HCT116 (cell line): ENCODE results near the gene PPIH. TPM values are rescaled to one million over a fixed set of nuclear protein-coding genes. Genes with fewer than 3 reads are reported as not detected.

ENCODE experiments used
- ATAC-seq: fragments of 200-7000 bp; cut with Tn5 transposase; 2 replicates; pipeline ENCODE4 v1.9.1; 2020; ENCODE audit warnings: mild to moderate bottlenecking, moderate library complexity
- BruUV-seq: library from RNA; stranded (reverse); fragments of 400-500 nt; replicated peaks from 2 replicates; lab custom pipeline; 2021; lab: Mats Ljungman, UMichigan
- CTCF ChIA-PET: fragments of 300-600 bp; sonication (Branson Sonifier 250); formaldehyde crosslinking; loops from one replicate; lab custom pipeline; 2021; ENCODE audit warnings: antibody characterized with exemption; lab: Charles Lee
- POLR2A ChIA-PET: fragments of 300-600, 350-600 bp; sonication (Branson Sonifier 250); formaldehyde crosslinking; loops from one replicate; lab custom pipeline; 2021; ENCODE audit warnings: antibody characterized with exemption; lab: Charles Lee
- RAD21 ChIA-PET, 2 experiments: fragments of 300-600 bp; sonication (Branson Sonifier 250); formaldehyde crosslinking; loops; one replicate each; lab custom pipeline; 2023; ENCODE audit warnings: low total read pairs in 2 of 2; ENCODE audit not compliant: uncharacterized antibody in 2 of 2, unreplicated experiment in 2 of 2, low non-redundant PET in 1 of 2; lab: Charles Lee
- DNase-seq: peaks from one replicate; pipeline ENCODE4 v3.0.0-alpha.2; 2010; ENCODE audit warnings: low read depth, low spot score
- H2AFZ ChIP-seq: fragments of 200-600 bp; shearing (Covaris generic), sonication (generic); 2 replicates; pipeline ENCODE4 v1.6.1; 2017; ENCODE audit warnings: low read depth, mixed run types, mixed read lengths, antibody characterized with exemption, low read length; ENCODE audit not compliant: poor library complexity, severe bottlenecking
- H3K27ac ChIP-seq: 2 replicates; pipeline ENCODE4 v1.5.1; 2012; ENCODE audit warnings: low read depth, low read length
- H3K27me3 ChIP-seq: fragments of 200-600 bp; sonication (generic); 2 replicates; pipeline ENCODE4 v1.6.1; 2016; ENCODE audit warnings: mixed run types, low read length, mixed read lengths; ENCODE audit not compliant: insufficient read depth
- H3K36me3 ChIP-seq, 2 experiments: fragments of 200-500 bp in 1 of 2; fragments of 200-600 bp in 1 of 2; sonication (Bioruptor generic) in 1 of 2; sonication (generic) in 1 of 2; 2 replicates each; pipeline versions ENCODE4 v1.5.1 to v1.6.1; 2014 to 2016; ENCODE audit warnings: low read length in 2 of 2, inconsistent platforms in 1 of 2, mixed read lengths in 1 of 2, mixed run types in 1 of 2; ENCODE audit not compliant: insufficient read depth in 2 of 2, control insufficient read depth in 1 of 2
- H3K4me1 ChIP-seq, 2 experiments: fragments of 200-600 bp in 1 of 2; sonication (generic) in 1 of 2; 2 replicates each; pipeline versions ENCODE4 v1.5.1 to v1.6.1; 2012 to 2017; ENCODE audit warnings: low read length in 2 of 2, inconsistent platforms in 1 of 2, mild to moderate bottlenecking in 1 of 2, mixed read lengths in 1 of 2, mixed run types in 1 of 2, moderate library complexity in 1 of 2; ENCODE audit not compliant: insufficient read depth in 2 of 2, control insufficient read depth in 1 of 2
- H3K4me2 ChIP-seq: fragments of 200-600 bp; sonication (generic); 2 replicates; pipeline ENCODE4 v1.6.1; 2017; ENCODE audit warnings: mixed run types, low read length, mixed read lengths
- H3K4me3 ChIP-seq, 2 experiments: fragments of 200-600 bp in 1 of 2; sonication (generic) in 1 of 2; replicated peaks in 1 of 2; 2 replicates each; pipeline ENCODE4 v1.5.1; 2011 to 2016; ENCODE audit warnings: low read length in 2 of 2, control low read depth in 1 of 2, low read depth in 1 of 2, mild to moderate bottlenecking in 1 of 2, mixed read lengths in 1 of 2, mixed run types in 1 of 2
- H3K79me2 ChIP-seq: fragments of 200-600 bp; sonication (generic); 2 replicates; pipeline ENCODE4 v1.6.1; 2017; ENCODE audit warnings: mild to moderate bottlenecking, mixed run types, low read length, moderate library complexity, mixed read lengths; ENCODE audit not compliant: insufficient read depth
- H3K9ac ChIP-seq: fragments of 200-600 bp; sonication (generic); 2 replicates; pipeline ENCODE4 v1.6.1; 2016; ENCODE audit warnings: low read length, mixed read lengths
- H3K9me2 ChIP-seq: fragments of 200-600 bp; sonication (generic), shearing (Covaris generic); 2 replicates; pipeline ENCODE4 v1.6.1; 2017; ENCODE audit warnings: mixed run types, mild to moderate bottlenecking, moderate library complexity; ENCODE audit not compliant: insufficient read depth
- H3K9me3 ChIP-seq, 2 experiments: fragments of 200-500 bp in 1 of 2; fragments of 200-600 bp in 1 of 2; sonication (Bioruptor generic) in 1 of 2; sonication (generic) in 1 of 2; 2 replicates each; pipeline ENCODE4 v1.6.1; 2014 to 2017; ENCODE audit warnings: low read length in 2 of 2, mixed read lengths in 2 of 2, inconsistent platforms in 1 of 2, low read depth in 1 of 2, mild to moderate bottlenecking in 1 of 2, mixed run types in 1 of 2, moderate library complexity in 1 of 2; ENCODE audit not compliant: control insufficient read depth in 1 of 2, insufficient read depth in 1 of 2
- H4K20me1 ChIP-seq: fragments of 200-600 bp; sonication (generic), shearing (Covaris generic); 2 replicates; pipeline ENCODE4 v1.6.1; 2017; ENCODE audit warnings: mixed run types, mild to moderate bottlenecking, moderate library complexity; ENCODE audit not compliant: insufficient read depth
- ELF1 ChIP-seq: IDR thresholded peaks from 2 replicates; pipeline ENCODE4 v1.6.1; 2012; ENCODE audit warnings: low read depth, borderline replicate concordance
- POLR2A ChIP-seq: IDR thresholded peaks from 2 replicates; pipeline ENCODE4 v1.7.0; 2011; ENCODE audit warnings: borderline replicate concordance; ENCODE audit not compliant: insufficient read depth, insufficient read length; ENCODE audit errors: extremely low read depth
- RAD21 ChIP-seq: IDR thresholded peaks from 2 replicates; pipeline ENCODE4 v1.6.1; 2012; ENCODE audit warnings: low read depth, mild to moderate bottlenecking
- TCF7L2 ChIP-seq: IDR thresholded peaks from 2 replicates; pipeline ENCODE4 v1.7.0; 2011; ENCODE audit warnings: borderline replicate concordance, inconsistent platforms; ENCODE audit not compliant: insufficient read depth, insufficient read length; ENCODE audit errors: extremely low read depth
- YY1 ChIP-seq: IDR thresholded peaks from 2 replicates; pipeline ENCODE4 v1.6.1; 2011; ENCODE audit warnings: low read length, low read depth, moderate library complexity, mild to moderate bottlenecking; ENCODE audit not compliant: insufficient replicate concordance; ENCODE audit errors: extremely low read depth
- ZNF274 ChIP-seq: fragments of 200-500 bp; sonication (Bioruptor generic); IDR thresholded peaks from 2 replicates; pipeline ENCODE4 v1.6.1; 2014; ENCODE audit warnings: mild to moderate bottlenecking, low read depth, low read length, inconsistent platforms
- intact Hi-C: fragments of 100-400 bp; cut with micrococcal nuclease; formaldehyde crosslinking; loops from 2 replicates; pipeline ENCODE4 v1.10.0; 2022
- total RNA-seq: library from RNA; stranded (reverse); gene quantifications from one replicate; pipeline ENCODE4 v1.2.1, GENCODE V29; 2021; ENCODE audit not compliant: unreplicated experiment
- TF ChIP-seq, protein P1 (sequence below): IDR thresholded peaks from 2 replicates; pipeline ENCODE4 v1.6.1; 2012
- TF ChIP-seq, protein P2 (sequence below), 3 experiments: fragments of 200-600 bp in 1 of 3; sonication (generic) in 1 of 3; IDR thresholded peaks in 2 of 3; conservative IDR thresholded peaks in 1 of 3; 2 replicates each; pipeline ENCODE4 v1.5.1; 2012 to 2017; ENCODE audit warnings: low read depth in 2 of 3, low read length in 2 of 3, antibody characterized with exemption in 1 of 3, borderline replicate concordance in 1 of 3, control low read depth in 1 of 3, mild to moderate bottlenecking in 1 of 3, mixed read lengths in 1 of 3, mixed run types in 1 of 3, moderate library complexity in 1 of 3; ENCODE audit not compliant: insufficient read depth in 1 of 3

Gene PPIH
- total RNA-seq, 1 experiment from 2014 or later, result 100 TPM

DNA sequence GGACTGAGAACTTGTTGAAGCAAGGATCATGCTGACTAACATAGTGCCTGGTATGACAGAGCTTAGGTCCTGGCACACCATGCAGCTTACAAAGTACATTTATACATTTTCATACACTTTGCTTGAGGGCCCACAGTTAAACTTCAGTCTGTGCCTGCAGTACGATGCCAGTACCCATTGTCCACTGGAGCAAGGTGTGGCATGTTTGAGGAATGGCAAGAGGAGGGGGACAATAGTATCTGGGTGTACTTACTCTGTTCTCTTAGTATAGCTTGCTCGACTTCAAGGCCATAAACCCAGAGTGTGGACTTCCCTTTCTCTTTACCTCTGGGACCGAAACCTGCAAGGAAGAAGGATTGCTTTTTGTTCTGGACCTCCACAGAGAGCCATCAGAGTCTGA, 17.2 kb downstream of the PPIH start:
- Histone ChIP-seq H3K4me3 (no peak overlapping the region), H3K9ac (no peak overlapping the region), H3K27ac (no peak overlapping the region), H3K27me3 (no peaks in the 10 kb centered on the region), H3K9me3 (no peaks in the 10 kb centered on the region), H3K36me3 (peaks cover 18 to 38% of the 10 kb centered on the region in 2 experiments), H2AFZ (no peak overlapping the region), H3K4me2 (no peak overlapping the region), H3K9me2 (no peaks in the 10 kb centered on the region), H4K20me1 (no peaks in the 10 kb centered on the region), H3K4me1 (0 out of 4 replicates have a peak, but pooled peaks cover 0 to 2% of the 10 kb centered on the region in 2 experiments), H3K79me2 (0 out of 2 replicates have a peak, but pooled peaks cover 3% of the 10 kb centered on the region)
- ATAC-seq, result no peak
- intact Hi-C loops, result no loop called here
- DNase-seq, result no peak
- POLR2A ChIA-PET, result no interaction called here
- no TSS peak for BruUV-seq
- RAD21 ChIA-PET, result no interaction called here
- no peak for TF ChIP-seq POLR2A
- TF ChIP-seq ELF1, result no peak
- TF ChIP-seq, protein P1, sequence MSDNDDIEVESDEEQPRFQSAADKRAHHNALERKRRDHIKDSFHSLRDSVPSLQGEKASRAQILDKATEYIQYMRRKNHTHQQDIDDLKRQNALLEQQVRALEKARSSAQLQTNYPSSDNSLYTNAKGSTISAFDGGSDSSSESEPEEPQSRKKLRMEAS, result no peak
- no peak for TF ChIP-seq RAD21
- no peak for TF ChIP-seq ZNF274
- TF ChIP-seq, protein P2, sequence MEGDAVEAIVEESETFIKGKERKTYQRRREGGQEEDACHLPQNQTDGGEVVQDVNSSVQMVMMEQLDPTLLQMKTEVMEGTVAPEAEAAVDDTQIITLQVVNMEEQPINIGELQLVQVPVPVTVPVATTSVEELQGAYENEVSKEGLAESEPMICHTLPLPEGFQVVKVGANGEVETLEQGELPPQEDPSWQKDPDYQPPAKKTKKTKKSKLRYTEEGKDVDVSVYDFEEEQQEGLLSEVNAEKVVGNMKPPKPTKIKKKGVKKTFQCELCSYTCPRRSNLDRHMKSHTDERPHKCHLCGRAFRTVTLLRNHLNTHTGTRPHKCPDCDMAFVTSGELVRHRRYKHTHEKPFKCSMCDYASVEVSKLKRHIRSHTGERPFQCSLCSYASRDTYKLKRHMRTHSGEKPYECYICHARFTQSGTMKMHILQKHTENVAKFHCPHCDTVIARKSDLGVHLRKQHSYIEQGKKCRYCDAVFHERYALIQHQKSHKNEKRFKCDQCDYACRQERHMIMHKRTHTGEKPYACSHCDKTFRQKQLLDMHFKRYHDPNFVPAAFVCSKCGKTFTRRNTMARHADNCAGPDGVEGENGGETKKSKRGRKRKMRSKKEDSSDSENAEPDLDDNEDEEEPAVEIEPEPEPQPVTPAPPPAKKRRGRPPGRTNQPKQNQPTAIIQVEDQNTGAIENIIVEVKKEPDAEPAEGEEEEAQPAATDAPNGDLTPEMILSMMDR (IDR thresholded peaks at IDR 0.05 in 2 of 3, conservative IDR thresholded peaks at IDR 0.05 in 1 of 3; ENCODE audit: borderline replicate concordance in 1 of 3, insufficient read depth in 1 of 3, low read depth in 2 of 3, low read length in 2 of 3), result no peak
- TF ChIP-seq TCF7L2, result no peak
- TF ChIP-seq YY1, result no peak
- CTCF ChIA-PET, result no interaction called here
